ENCODE measurements around the gene TRERF1. TPM values are rescaled to one million over a fixed set of nuclear protein-coding genes. Genes with fewer than 3 reads are reported as not detected.

The TRERF1 gene
- total RNA-seq, 2 donors from 2014 or later = 37.2 to 43.0 TPM

DNA sequence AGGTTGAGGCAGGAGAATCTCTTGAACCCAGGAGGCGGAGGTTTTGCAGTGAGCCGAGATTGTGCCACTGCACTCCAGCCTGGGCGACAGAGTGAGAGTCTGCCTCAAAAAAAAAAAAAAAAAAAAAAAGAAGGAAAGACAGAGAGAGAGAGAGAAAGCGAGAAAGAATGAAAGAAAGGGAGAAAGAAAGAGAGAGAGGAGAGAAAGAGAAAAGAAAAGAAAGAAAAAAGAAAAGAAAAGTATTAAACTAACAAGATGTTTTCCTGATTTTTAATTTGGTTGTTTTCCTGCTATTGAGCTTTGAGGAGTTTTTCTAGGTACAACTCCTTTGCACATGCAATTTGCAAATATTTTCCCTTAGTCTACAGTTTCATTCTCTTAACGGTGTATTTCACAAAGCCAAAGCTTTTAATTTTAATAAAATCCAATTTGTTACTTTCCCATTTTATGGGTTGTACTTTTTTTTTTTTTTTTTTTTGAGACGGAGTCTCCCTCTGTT, 10.8 kb upstream of the TRERF1 start:
- no peaks in the 10 kb centered on the region for H3K9me3 Mint-ChIP-seq
- H3K4me1 Mint-ChIP-seq (ENCODE audit: low read depth) = no peaks in the 10 kb centered on the region
- H3K27me3 Mint-ChIP-seq (ENCODE audit: low read depth) = no peaks in the 10 kb centered on the region
- no peak for DNase-seq
- ATAC-seq (replicated peaks in 1 of 2) = no peak
- H3K27ac Mint-ChIP-seq = no peak overlapping the region
- no peaks in the 10 kb centered on the region for H3K36me3 Mint-ChIP-seq (ENCODE audit: insufficient read depth in 2 of 2)
- no peak overlapping the region for H3K4me3 Mint-ChIP-seq

DNA sequence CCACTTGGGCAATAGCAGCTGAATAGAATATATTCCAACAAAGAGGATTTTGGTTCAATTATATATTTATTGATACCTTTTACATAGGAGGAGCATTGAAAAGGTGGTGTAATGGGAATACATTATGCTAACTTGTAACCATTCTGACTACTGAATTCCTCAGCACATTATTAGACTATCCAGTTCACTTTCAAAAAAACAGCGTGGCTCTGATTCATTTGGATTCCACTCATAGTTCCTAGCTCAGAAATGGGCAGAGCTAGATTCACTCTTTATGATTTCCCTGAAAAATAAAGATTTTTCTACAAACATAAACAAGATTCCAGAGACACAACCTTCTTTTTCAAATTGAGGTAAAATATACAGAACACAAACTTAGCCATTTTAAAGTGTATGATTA, 9.2 kb upstream of the TRERF1 start:
- no peaks in the 10 kb centered on the region for H3K27me3 Mint-ChIP-seq (ENCODE audit: low read depth)
- no peak overlapping the region for H3K27ac Mint-ChIP-seq
- H3K9me3 Mint-ChIP-seq = no peaks in the 10 kb centered on the region
- no peaks in the 10 kb centered on the region for H3K4me1 Mint-ChIP-seq (ENCODE audit: low read depth)
- no peak overlapping the region for H3K4me3 Mint-ChIP-seq
- H3K36me3 Mint-ChIP-seq (ENCODE audit: insufficient read depth in 2 of 2) = no peaks in the 10 kb centered on the region
- no peak for ATAC-seq (replicated peaks in 1 of 2)
- no peak for DNase-seq

DNA sequence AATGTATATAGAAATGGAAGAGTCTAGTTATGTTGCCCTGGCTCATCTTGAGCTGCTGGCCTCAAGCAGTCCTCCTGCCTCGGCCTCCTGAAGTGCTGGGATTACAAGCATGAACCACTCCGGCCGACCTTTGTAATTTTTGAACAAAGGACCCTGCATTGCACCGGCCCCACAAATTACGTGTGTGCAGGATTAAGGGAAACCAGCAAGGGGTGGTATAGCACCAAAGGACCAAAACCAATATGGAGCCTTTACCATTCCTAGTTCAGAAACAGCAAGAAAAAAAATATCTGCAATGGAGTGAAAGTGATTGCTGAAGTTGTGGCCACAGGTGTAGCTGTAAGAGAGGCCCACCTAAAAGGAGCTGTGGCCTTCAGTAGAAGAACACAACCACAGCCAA, 8.2 kb upstream of the TRERF1 start:
- Mint-ChIP-seq H3K4me1 (ENCODE audit: low read depth) (no peaks in the 10 kb centered on the region), H3K27me3 (ENCODE audit: low read depth) (no peaks in the 10 kb centered on the region), H3K9me3 (no peaks in the 10 kb centered on the region), H3K36me3 (ENCODE audit: insufficient read depth in 2 of 2) (no peaks in the 10 kb centered on the region), H3K4me3 (no peak overlapping the region), H3K27ac (no peak overlapping the region)
- DNase-seq (no peak), ATAC-seq (replicated peaks in 1 of 2) (no peak)

DNA sequence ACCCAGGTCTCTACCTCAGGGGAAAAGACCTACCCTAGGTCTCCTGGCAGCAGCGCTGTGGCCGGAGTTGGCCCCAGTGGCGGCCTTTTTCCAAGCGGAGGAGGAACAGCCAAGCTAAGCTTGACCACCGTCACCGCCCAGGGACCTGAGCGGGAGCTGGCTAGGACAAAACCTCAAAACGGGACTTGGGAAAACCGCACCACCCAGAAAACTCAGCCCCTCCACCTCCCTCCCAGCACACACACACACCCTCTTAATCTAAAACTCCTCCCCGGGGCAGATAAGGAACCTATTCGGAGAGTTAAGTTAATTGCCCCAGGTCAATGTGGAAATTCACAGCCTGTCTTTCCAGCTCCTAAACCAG, 2.7 kb upstream of the TRERF1 start:
- DNase-seq (no peak), ATAC-seq (replicated peaks in 1 of 2) (no peak)
- peaks cover 27% of the 10 kb centered on the region for H3K4me1 Mint-ChIP-seq (ENCODE audit: low read depth)
- H3K36me3 Mint-ChIP-seq (ENCODE audit: insufficient read depth in 2 of 2) = peaks cover 0 to 5% of the 10 kb centered on the region in 2 donors
- H3K27me3 Mint-ChIP-seq (ENCODE audit: low read depth) = peaks cover 11% of the 10 kb centered on the region
- no peaks in the 10 kb centered on the region for H3K9me3 Mint-ChIP-seq
- no peak overlapping the region for H3K27ac Mint-ChIP-seq
- peak overlapping the region; percentile 98 to 99 for H3K4me3 Mint-ChIP-seq

DNA sequence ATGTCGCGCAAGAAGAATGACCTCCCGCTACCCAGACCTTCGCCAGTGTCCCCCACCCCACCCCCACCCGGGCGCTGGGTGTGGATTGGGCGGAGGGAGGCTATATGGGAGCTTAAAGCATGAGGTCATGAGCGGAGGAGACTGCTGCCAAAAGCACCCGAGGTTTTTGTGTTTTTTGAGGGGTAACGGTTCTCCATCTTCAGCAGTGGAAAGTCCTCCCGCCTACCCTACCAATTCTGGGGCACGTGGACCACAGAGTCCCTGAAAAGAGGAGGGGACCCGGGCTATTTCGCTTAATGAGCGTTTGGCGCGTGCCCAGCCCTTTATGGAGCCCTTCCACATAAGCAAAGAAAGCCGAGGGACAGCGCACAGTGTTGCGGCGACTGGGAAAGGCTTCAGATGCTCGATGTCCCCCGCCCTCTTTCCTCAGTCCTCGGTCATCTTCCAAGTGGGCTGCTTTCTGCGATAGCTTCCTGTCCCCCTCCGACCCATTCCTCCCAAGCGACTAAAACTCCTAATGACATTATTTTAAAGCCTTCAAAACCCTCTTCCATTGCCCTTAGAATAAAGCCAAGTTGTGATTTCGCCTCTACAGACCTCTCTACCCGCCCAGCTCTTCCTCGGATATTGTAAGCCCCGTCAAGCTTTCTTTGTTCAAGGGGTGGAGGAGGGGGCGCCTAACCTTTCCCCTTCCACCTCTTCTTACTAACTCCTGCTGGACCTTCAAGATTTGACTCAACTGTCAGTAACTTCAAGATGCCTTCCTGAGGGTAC, 2.1 kb upstream of the TRERF1 start:
- ATAC-seq (replicated peaks in 1 of 2) = no peak
- Mint-ChIP-seq H3K36me3 (ENCODE audit: insufficient read depth in 2 of 2) (peaks cover 0 to 5% of the 10 kb centered on the region in 2 donors), H3K27ac (no peak overlapping the region)

DNA sequence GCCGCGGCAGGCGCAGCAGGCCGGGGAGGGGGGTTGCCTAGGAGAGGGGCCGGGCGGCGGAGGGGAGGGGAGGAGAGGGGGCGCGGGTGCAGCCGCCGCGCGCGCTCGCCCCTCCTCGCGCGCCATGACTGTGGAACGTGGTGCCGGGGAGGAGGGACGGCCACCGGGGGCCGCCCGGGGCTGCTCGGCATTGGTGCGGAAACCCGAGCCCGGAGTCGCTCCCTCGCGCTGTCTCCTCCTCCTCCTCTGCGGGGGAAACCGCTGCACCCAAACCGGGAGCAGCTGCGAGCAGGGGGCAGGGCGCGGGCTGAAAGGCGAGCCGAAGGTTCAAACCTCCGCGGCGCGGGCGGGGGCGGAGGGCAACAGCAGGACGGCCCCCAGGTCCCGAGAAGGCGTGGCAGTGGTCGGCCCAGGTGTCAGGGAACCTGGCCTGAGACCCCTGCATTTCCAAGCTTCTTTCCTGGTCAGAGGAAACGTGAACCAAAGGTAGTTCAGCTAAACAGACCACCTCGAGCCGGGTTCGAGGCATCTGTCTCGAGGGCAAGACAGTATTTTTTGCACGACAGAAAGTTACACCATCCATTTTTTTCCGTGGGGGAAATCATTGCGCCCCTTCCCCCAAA, 1.4 kb upstream of the TRERF1 start:
- Mint-ChIP-seq H3K27me3 (ENCODE audit: low read depth) (peaks cover 11% of the 10 kb centered on the region), H3K9me3 (no peaks in the 10 kb centered on the region), H3K4me1 (ENCODE audit: low read depth) (peaks cover 40% of the 10 kb centered on the region), H3K27ac (no peak overlapping the region), H3K36me3 (ENCODE audit: insufficient read depth in 2 of 2) (peaks cover 0 to 5% of the 10 kb centered on the region in 2 donors), H3K4me3 (peak overlapping the region; percentile 98 to 99)
- peak; percentile 83 to 84 for DNase-seq
- ATAC-seq (replicated peaks in 1 of 2) = peak; percentile 76 to 80

More for the DNA sequence above, 2.1 kb upstream of the TRERF1 start:
- Mint-ChIP-seq H3K27me3 (ENCODE audit: low read depth) (peaks cover 11% of the 10 kb centered on the region), H3K4me1 (ENCODE audit: low read depth) (peaks cover 33% of the 10 kb centered on the region), H3K4me3 (peak overlapping the region; percentile 98 to 99), H3K9me3 (no peaks in the 10 kb centered on the region)
- DNase-seq = peak in 1 of 2 donors; percentile 19

DNA sequence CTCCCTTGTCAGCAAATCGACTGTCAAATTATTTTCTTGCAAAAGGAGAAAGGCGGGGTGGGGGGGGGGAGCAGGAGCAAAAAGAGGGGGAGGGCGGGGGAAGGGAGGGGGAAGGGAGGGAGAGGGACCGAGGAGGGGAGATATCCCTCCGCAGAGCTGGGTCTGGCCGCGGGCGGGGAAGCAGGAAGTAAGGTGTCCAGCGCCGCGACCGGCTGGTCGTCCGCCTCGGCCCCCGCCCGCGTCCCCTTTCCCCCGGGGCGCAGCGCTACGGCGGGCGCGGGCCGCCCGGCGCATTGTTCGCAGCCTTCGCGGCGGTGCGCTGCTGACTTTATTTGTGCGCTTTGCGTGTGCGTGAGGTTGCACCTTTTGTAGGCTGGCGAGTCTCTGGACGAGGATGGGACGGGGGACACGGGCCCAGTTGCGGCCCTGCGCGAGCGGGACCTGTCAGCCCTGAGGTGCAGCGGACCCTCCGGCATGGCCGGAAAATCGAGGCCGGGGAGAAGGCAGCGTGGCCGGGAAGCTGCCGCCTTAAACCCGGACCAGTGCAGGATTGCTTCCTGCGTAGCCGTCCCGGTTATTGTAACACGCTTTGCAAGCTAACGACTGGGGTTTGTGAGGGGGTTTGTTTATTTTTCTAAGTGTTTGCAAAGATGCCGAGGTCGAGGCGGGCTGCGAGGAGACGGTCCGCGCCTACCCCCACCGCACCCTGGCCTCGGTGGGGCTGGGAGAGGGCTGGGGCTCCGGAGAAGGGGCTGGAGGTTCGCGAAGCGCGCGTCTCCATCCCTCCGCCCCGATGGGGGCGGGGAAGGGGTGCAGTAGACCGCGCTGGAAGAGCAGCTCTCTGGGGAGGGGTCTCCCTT, 675 bp upstream of the TRERF1 start:
- DNase-seq (peak; percentile 49 to 71), ATAC-seq (replicated peaks in 1 of 2) (peak; percentile 36 to 44)
- no peaks in the 10 kb centered on the region for H3K9me3 Mint-ChIP-seq
- H3K27me3 Mint-ChIP-seq (ENCODE audit: low read depth) = peaks cover 11% of the 10 kb centered on the region
- H3K4me1 Mint-ChIP-seq (ENCODE audit: low read depth) = peaks cover 47% of the 10 kb centered on the region
- H3K27ac Mint-ChIP-seq = peak overlapping the region; percentile 96
- peaks cover 1 to 7% of the 10 kb centered on the region in 2 donors for H3K36me3 Mint-ChIP-seq (ENCODE audit: insufficient read depth in 2 of 2)
- H3K4me3 Mint-ChIP-seq = peak overlapping the region; percentile 98 to 99

DNA sequence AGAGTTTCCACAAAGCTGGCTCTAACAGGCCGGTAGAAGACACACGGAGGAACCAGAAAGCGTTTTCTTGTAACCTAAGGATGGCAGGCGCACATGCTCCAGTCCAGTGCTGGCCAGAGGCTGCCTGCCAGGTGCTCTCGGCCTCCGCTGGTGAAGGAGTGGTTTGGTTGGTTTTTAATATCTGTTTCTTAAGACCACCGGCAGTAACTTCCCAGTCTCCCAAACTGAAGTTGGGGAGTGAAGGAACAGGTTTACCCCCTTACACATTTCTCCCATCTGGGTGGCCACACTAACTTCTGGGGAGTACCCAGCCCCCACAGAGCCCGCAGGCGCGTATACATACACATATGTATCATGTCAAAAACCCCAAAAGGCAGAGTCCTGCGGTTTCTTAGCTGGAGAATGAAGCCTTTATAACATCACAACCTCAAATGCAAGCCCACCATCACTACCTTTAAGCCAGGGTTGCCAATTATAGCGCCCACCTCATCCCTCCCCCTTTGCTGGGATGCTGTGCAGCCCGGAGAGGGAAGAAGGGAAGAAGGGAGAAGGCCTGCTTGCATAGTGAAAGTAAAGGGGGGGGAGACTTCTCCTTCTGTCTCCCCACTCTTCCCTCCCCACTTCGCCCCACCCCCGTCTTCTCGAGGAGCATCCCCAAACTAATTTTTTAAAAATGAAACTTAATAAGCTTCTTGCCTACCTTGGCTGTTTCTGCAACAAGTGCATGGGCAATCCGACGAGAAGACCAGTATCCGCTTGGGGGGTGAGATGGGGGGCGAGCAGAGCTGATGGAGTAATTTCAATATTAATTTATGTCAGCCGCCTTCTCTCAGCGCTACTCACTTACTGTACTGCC, 1.0 kb downstream of the TRERF1 start:
- DNase-seq (peak; percentile 63 to 71), ATAC-seq (replicated peaks in 1 of 2) (peak; percentile 50 to 58)
- Mint-ChIP-seq H3K4me3 (peak overlapping the region; percentile 98 to 99), H3K4me1 (ENCODE audit: low read depth) (peaks cover 64% of the 10 kb centered on the region), H3K36me3 (ENCODE audit: insufficient read depth in 2 of 2) (peaks cover 9 to 10% of the 10 kb centered on the region in 2 donors), H3K9me3 (no peaks in the 10 kb centered on the region), H3K27ac (peak overlapping the region; percentile 96), H3K27me3 (ENCODE audit: low read depth) (peaks cover 11% of the 10 kb centered on the region)

DNA sequence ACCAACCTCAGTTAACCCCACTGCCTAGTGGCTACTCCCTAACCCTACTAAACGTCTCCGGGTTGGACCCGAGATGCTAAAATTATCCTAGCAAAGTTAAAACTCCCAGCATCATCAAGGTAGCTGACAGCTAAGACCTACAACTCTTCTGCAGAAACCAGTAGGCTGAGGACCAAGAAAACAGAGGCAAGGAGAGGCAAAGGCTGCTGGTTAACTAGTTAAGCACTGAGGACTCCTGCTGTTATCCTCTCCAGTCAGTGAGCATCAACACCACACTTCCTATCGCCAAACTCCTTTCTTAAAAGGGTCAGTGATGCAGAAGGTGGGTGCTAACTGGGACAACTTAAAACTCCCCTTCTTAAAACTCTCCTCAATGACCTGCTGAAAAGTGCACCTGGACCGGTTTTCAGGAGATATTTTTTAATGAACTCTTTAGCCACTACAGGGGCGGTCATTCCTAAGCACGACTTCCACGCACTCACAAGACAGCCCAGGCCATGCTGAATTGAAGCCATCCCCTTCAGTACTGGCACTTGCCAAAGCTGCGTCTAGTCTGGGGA, 1.7 kb downstream of the TRERF1 start:
- peak overlapping the region; percentile 98 to 99 for H3K4me3 Mint-ChIP-seq
- H3K27ac Mint-ChIP-seq = peak overlapping the region; percentile 97
- ATAC-seq (replicated peaks in 1 of 2) (no peak), DNase-seq (no peak)
- H3K9me3 Mint-ChIP-seq = no peaks in the 10 kb centered on the region
- peaks cover 71% of the 10 kb centered on the region for H3K4me1 Mint-ChIP-seq (ENCODE audit: low read depth)
- peaks cover 11% of the 10 kb centered on the region for H3K27me3 Mint-ChIP-seq (ENCODE audit: low read depth)
- H3K36me3 Mint-ChIP-seq (ENCODE audit: insufficient read depth in 2 of 2) = peaks cover 9 to 15% of the 10 kb centered on the region in 2 donors

DNA sequence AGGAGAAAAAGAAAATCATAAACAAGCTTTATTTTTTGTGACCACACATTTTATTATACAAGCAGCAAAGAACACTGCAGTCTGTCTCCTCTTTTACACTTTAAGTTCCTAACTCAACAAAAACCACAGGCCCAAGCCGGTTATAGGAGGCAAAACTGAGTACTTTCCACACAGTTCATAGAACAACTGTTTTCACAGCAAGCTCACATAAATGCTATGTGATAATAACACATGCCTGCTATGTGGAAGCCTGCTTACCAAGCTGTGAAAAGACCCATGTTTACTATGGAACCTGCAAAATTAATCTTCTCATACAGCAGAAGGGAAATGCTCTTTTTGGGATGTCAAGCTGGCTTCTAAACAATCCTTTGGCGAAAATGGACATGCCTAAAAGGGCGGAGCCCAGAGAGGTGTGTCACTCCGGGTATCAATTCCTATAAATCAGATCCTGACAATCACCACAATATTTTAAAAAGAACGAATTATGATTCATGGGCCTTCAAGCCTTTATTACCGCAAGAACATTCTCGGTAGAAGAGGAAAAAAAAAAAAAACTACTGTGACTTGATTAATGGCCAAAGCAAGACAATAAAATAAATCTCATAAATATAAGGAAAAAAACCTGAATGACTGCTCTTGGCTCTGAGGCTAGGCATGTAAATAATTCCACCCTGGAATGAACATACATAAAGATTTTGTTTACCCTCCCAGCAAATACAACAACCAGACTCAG, 2.6 kb downstream of the TRERF1 start:
- Mint-ChIP-seq H3K4me3 (peak overlapping the region; percentile 98 to 99), H3K27me3 (ENCODE audit: low read depth) (peaks cover 4% of the 10 kb centered on the region), H3K36me3 (ENCODE audit: insufficient read depth in 2 of 2) (peaks cover 9 to 15% of the 10 kb centered on the region in 2 donors), H3K27ac (peak overlapping the region; percentile 97), H3K9me3 (no peaks in the 10 kb centered on the region), H3K4me1 (ENCODE audit: low read depth) (peaks cover 73% of the 10 kb centered on the region)
- DNase-seq = no peak
- no peak for ATAC-seq (replicated peaks in 1 of 2)

DNA sequence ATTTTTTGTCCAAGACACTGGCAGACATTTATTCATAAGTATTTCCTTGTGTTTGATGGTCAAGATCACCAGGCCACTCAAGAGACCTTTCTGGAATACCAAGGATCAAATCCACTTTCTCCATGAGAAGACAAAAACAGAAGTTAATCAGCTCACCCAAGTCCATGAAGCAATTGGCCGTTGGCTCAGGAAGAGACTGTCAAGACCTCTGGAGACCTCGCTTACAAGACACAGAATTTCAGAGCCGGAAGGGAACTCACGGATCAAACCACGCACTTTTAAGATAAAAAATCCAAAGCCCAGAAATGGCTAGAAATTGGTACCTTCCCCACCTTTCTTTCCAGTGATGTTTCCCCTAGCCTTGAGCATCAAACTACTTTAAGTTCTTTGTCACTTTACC, 3.3 kb downstream of the TRERF1 start:
- no peak for ATAC-seq (replicated peaks in 1 of 2)
- peaks cover 74% of the 10 kb centered on the region for H3K4me1 Mint-ChIP-seq (ENCODE audit: low read depth)
- H3K27me3 Mint-ChIP-seq (ENCODE audit: low read depth) = no peaks in the 10 kb centered on the region
- peak overlapping the region; percentile 97 for H3K27ac Mint-ChIP-seq
- no peaks in the 10 kb centered on the region for H3K9me3 Mint-ChIP-seq
- DNase-seq = no peak
- peaks cover 9 to 15% of the 10 kb centered on the region in 2 donors for H3K36me3 Mint-ChIP-seq (ENCODE audit: insufficient read depth in 2 of 2)
- peak overlapping the region; percentile 98 to 99 for H3K4me3 Mint-ChIP-seq

Measured in activated T-cell treated with anti-CD3 and anti-CD28 coated beads, Interleukin-2, amount 50 U/mL, for 72 hours (primary cell).